ENCODE results near the gene ADAM19.
"Not testable (repeated sequence)": the region's sequence is repeated elsewhere in the genome, so short reads cannot be mapped to it uniquely, and the experiment has no call there.

Gene ADAM19

DNA sequence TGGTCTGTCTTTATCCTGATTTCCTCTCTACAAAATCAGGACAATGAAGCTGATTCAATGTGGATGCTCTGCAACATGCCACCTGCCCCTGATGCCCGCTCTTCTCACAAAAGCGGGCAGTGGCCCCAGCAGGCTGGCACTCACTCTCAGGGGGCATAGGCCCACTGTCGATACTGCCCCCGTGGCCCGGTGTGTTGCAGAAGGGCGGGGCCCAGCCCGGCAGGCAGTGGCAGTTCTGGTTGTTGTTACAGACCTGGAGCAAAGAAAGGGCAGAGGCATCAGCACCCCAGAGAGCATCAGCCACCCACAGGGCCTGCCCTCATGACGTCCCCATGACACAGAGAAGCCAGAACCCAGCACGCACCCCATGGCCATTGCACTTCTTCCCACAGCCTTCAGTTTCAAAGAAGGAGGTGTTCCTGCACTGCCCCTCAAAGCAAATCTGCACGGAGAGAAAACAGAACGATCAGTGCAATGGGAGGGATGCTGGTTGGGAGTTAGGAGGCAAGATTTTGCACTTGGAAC is 84.0 kb downstream of the ADAM19 start:
- Mint-ChIP-seq H3K36me3 (ENCODE audit: low read depth) (peaks cover 8% of the 10 kb centered on the region), H3K9me3 (peaks cover 3% of the 10 kb centered on the region), H3K4me1 (peaks cover 13% of the 10 kb centered on the region), H3K4me3 (no peak overlapping the region), H3K27me3 (no peaks in the 10 kb centered on the region), H3K27ac (no peak overlapping the region)
- ATAC-seq (no peak), DNase-seq (no peak)

DNA sequence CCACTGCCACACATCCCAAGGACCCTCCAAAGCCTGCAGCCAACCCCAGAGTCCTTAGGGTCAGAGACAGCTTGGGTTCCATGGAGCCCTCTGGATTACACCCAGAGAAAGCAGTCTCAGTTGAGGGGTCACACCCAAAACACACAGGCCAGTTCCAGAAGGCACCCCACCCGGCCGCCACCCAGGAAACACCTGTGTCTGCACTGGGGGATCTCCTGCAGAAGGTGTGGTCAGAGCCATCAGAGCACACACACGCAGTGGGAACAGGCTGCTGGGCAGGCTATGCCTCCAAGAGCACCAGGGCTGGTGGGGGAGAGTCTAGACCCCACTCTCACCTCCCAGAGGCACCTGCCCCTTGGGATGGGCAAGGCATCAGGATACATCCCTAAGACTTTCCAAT is 88.2 kb downstream of the ADAM19 start:
- peak overlapping the region; percentile 48 for H3K27ac Mint-ChIP-seq
- no peaks in the 10 kb centered on the region for H3K9me3 Mint-ChIP-seq
- DNase-seq (no peak), ATAC-seq (peak; percentile 25)
- no peak overlapping the region for H3K4me3 Mint-ChIP-seq
- H3K36me3 Mint-ChIP-seq (ENCODE audit: low read depth), result peaks cover 5% of the 10 kb centered on the region
- H3K4me1 Mint-ChIP-seq, result peaks cover 18% of the 10 kb centered on the region
- no peaks in the 10 kb centered on the region for H3K27me3 Mint-ChIP-seq

DNA sequence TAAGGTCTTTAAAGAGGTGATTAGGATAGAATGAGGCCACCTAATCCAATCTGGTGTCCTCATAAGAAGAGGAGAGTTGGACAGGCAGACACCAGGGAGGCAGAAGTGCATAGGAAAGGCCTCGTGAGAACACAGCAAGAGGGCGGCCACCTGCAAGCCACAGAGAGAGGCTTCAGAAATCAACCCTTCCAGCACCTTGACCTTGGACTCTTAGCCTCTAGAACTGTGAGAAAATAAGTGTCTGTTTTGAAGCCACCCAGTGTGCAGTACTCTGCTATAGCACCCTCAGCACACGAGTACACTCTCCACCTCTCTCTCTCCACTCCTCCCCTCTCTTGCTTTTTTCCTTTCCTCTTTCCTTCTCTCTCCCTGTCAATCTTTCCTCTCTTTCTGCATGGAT is 88.7 kb downstream of the ADAM19 start:
- H3K27ac Mint-ChIP-seq, result peak overlapping the region; percentile 7
- no peaks in the 10 kb centered on the region for H3K27me3 Mint-ChIP-seq
- H3K4me1 Mint-ChIP-seq, result peaks cover 18% of the 10 kb centered on the region
- DNase-seq (no peak), ATAC-seq (peak; percentile 42)
- H3K4me3 Mint-ChIP-seq, result no peak overlapping the region
- H3K36me3 Mint-ChIP-seq (ENCODE audit: low read depth), result peaks cover 5% of the 10 kb centered on the region
- H3K9me3 Mint-ChIP-seq, result no peaks in the 10 kb centered on the region

DNA sequence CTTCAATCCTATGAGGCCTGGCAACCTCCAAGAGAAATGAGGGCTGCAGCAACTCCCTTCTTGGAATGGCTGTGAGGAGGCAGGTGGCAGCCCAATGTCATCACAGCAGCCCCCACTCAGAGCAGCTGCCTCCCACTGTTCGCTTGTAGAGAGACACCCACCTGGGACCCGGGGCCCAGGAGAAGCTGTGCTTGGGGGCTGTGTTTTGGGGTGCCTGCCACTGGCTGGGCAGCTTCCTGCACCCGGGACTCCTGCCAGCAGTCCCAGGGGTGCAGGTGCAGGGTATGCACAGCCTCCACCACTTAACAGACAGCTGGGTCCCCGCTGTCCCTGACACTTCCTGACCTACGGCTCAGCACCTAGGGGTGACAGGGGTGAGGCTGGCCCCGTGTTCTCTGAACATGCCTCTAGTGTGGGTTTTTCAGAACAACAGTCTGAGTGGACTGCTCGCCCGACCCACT is 89.3 kb downstream of the ADAM19 start:
- Mint-ChIP-seq H3K27ac (peak overlapping the region; percentile 7), H3K4me1 (peaks cover 18% of the 10 kb centered on the region), H3K27me3 (no peaks in the 10 kb centered on the region), H3K4me3 (no peak overlapping the region), H3K9me3 (no peaks in the 10 kb centered on the region), H3K36me3 (ENCODE audit: low read depth) (peaks cover 5% of the 10 kb centered on the region)
- DNase-seq, result no peak
- ATAC-seq, result no peak

DNA sequence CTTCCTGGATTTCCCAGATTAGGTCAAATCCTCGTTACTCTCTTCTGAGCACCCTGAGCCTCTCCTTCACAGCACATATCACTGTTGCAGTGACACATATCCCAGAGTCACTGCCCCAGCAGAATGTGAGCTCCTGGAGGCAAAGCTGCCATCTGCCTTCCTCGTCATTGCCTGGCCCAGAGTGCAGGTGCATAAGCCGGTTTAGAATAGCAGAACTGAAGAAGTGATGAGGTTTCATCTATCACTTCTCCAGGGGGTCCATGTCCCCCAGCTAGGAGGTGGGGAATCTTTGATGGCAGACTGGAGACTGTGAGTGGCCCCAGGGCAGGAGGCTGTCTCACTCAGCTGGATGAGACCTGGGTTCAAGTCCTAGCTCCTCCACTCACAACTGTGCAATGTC is 89.8 kb downstream of the ADAM19 start:
- ATAC-seq (no peak), DNase-seq (no peak)
- no peak overlapping the region for H3K4me3 Mint-ChIP-seq
- no peaks in the 10 kb centered on the region for H3K9me3 Mint-ChIP-seq
- peaks cover 18% of the 10 kb centered on the region for H3K4me1 Mint-ChIP-seq
- no peaks in the 10 kb centered on the region for H3K27me3 Mint-ChIP-seq
- H3K36me3 Mint-ChIP-seq (ENCODE audit: low read depth), result peaks cover 5% of the 10 kb centered on the region
- peak overlapping the region; percentile 4 for H3K27ac Mint-ChIP-seq

DNA sequence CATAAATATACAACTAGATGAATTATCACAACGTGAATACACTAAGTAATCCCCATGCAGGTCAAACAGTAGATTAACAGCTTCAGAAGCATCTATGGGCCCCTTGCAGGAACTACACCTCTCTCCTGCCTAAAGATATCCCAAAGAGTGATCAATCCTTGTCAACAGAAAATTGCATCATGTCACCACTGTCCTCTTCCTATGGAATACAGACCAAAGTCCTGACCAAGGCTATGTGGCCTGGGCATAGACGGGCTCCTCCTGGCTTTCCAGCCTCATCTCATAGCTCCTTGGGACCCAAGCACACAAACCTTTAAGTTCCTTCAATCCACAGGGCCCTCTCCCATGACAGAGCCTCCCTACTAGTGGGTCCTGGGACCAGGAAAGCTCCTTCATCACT is 90.2 kb downstream of the ADAM19 start:
- no peak overlapping the region for H3K4me3 Mint-ChIP-seq
- peaks cover 5% of the 10 kb centered on the region for H3K36me3 Mint-ChIP-seq (ENCODE audit: low read depth)
- H3K27me3 Mint-ChIP-seq, result no peaks in the 10 kb centered on the region
- DNase-seq (no peak), ATAC-seq (no peak)
- no peaks in the 10 kb centered on the region for H3K9me3 Mint-ChIP-seq
- H3K27ac Mint-ChIP-seq, result peak overlapping the region; percentile 4
- peaks cover 18% of the 10 kb centered on the region for H3K4me1 Mint-ChIP-seq

DNA sequence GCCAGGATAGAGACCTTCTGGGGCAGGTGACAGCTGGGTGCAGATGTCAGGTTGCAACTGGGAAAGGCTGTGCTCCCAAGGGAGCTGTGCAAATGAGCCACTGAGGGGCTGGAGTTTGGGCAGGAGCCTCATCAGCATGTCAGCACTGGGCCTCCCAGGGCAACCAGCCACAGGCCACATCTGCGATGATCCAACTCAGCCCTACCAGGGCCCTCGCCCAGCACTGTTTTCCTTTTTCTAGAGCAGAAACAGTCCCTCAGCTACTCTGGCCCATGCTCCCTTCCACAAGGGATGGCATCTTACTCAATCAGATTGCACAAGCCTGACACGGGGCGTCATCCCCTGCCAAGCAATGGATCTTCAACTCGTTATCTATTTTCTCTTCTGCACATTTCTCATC is 90.8 kb downstream of the ADAM19 start:
- Mint-ChIP-seq H3K4me1 (peaks cover 20% of the 10 kb centered on the region), H3K36me3 (ENCODE audit: low read depth) (peaks cover 5% of the 10 kb centered on the region), H3K27me3 (no peaks in the 10 kb centered on the region), H3K27ac (no peak overlapping the region), H3K9me3 (no peaks in the 10 kb centered on the region), H3K4me3 (no peak overlapping the region)
- DNase-seq (no peak), ATAC-seq (no peak)

DNA sequence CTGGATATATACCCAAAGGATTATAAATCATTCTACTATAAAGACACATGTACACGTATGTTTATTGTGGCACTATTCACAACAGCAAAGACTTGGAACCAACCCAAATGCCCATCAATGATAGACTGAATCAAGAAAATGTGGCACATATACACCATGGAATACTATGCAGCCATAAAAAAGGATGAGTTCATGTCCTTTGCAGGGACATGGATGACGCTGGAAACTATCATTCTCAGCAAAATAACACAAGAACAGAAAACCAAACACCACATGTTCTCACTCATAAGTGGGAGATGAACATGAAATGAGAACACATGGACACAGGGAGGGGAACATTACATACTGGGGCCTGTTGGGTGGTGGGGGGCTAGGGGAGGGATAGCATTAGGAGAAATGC is 92.9 kb downstream of the ADAM19 start:
- not testable (repeated sequence) for DNase-seq; H3K9me3 Mint-ChIP-seq; H3K36me3 Mint-ChIP-seq (ENCODE audit: low read depth); H3K27ac Mint-ChIP-seq; H3K27me3 Mint-ChIP-seq; ATAC-seq; H3K4me3 Mint-ChIP-seq
- peaks cover 22% of the 10 kb centered on the region for H3K4me1 Mint-ChIP-seq

DNA sequence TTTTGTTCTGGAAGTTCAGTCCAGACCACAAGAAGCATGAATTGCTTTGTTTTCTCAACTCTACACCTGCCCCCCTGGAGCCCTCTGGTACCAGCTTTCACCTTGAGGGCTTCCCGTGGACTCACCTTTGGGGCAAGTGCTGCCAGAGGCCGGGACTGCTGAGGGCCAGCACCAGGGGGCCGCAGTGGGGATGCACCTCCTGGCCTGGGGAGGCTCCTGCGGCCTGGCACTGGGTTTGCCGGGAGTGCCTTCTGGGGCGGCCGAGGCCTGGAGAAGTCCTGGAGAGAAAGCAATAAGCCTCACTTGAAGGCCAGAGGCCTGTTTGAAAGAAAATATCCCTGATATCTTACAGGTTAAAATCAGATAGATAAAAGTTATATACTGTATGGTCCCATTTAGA is 93.9 kb downstream of the ADAM19 start:
- Mint-ChIP-seq H3K9me3 (no peaks in the 10 kb centered on the region), H3K27me3 (no peaks in the 10 kb centered on the region), H3K36me3 (ENCODE audit: low read depth) (peaks cover 2% of the 10 kb centered on the region), H3K4me1 (peaks cover 18% of the 10 kb centered on the region), H3K27ac (no peak overlapping the region), H3K4me3 (no peak overlapping the region)
- no peak for DNase-seq
- ATAC-seq, result no peak

DNA sequence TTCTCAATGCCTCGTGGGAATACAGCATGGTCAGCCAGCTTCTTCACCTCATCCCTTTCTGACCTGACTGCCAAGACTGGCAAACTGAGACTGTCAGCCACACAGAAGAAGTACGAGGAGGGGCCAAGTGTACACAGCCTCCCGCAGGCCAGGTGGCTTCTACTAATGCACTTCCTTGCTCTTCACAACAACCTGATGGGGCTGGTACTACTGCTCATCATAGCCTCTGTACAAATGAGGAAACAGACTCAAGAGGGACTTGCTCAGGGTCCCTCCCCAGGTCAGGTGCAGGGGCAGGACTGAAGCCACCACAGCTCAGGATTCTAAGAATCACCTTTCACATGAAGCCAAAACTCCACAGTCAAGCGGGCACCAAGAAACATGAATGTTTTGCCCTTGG is 94.3 kb downstream of the ADAM19 start:
- DNase-seq (no peak), ATAC-seq (no peak)
- Mint-ChIP-seq H3K27me3 (no peaks in the 10 kb centered on the region), H3K4me1 (peaks cover 16% of the 10 kb centered on the region), H3K4me3 (no peak overlapping the region), H3K9me3 (no peaks in the 10 kb centered on the region), H3K27ac (peak overlapping the region; percentile 46), H3K36me3 (ENCODE audit: low read depth) (peaks cover 2% of the 10 kb centered on the region)

DNA sequence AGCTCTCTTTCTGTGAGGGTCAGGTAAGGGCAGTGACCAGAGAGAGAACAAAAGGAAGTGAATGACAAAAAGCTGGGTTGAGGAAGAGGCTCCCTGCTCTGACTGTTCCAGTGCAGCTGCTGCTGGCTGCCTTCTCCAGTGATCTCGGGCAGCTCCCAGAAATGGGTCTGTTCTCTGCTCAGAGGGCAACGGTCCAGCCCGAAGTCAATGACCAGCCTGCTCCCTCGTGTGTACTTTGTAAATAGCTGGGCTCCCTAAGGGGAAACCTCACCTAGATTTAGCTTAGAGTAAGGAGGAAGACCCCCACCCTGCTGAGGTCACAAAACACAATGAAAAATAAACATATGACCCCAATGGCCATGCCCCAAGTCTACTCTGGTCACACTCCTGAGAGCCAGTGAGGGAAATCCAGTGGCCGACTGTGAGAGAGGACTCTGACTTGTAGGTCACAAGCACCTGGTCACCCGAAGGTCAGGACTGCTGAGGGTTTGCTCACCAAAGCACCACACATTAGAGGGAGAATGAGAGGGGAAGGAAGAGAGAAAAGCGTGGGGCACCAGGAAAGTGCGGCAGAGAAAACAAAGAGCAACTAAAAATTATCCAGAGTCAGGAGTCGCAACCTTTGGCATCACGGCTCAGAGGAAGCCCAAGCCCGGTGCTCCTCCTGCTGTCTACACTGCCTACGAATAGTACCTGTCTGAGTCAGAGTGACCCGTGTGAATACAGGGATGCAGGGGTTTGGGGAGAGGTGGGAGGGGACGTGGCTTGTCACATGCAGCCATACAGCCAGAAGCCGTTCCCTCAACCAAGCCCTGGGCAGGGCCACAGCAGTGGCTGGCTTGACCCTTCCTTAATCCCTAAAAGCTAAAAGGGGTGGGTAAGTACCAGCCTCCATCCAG is 95.7 kb downstream of the ADAM19 start:
- Mint-ChIP-seq H3K27me3 (no peaks in the 10 kb centered on the region), H3K4me1 (peaks cover 9% of the 10 kb centered on the region), H3K9me3 (no peaks in the 10 kb centered on the region), H3K36me3 (ENCODE audit: low read depth) (no peaks in the 10 kb centered on the region), H3K27ac (no peak overlapping the region), H3K4me3 (no peak overlapping the region)
- no peak for DNase-seq
- ATAC-seq, result no peak

DNA sequence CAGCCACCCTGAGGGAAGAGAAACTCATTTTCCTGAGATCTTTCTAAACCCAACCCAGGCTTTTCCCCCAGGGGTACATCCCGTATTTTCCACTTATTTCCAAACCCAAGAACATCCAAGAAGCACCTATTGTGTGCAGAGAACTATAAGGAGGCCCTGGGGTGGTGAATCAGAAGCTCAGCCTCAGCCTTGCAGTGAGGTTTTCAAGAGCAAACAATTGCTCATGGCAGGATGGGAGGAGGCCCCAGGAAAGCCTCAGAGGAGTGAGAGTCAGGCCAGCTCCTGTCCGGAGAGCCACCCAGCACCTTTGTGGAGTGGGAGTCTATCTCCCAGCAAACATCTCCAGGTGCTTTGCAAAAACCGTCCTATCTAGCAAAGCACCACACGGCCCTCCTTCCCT is 96.4 kb downstream of the ADAM19 start:
- DNase-seq, result no peak
- Mint-ChIP-seq H3K27me3 (no peaks in the 10 kb centered on the region), H3K4me1 (peaks cover 8% of the 10 kb centered on the region), H3K36me3 (ENCODE audit: low read depth) (no peaks in the 10 kb centered on the region), H3K9me3 (no peaks in the 10 kb centered on the region), H3K4me3 (no peak overlapping the region), H3K27ac (no peak overlapping the region)
- no peak for ATAC-seq

DNA sequence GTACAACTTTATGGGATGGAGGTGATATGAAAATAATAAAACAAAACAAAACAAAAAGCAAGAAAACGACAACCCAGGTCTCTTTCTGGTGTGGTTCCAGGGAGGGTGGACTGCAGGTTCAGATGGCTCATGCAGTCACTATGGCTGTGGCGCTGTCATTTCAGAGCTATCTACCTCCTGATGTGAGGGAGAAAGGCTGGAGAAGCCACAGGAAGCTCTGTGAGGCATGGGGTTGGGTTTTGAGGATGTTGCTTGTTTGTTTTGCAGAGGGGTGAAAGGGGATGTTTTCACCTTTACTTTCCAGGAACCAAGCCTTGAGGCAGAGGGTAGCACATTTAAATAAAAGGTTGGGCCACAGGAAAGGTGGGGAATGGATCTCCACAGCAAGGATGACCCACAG is 96.8 kb downstream of the ADAM19 start:
- no peak overlapping the region for H3K27ac Mint-ChIP-seq
- DNase-seq (no peak), ATAC-seq (no peak)
- no peak overlapping the region for H3K4me3 Mint-ChIP-seq
- H3K36me3 Mint-ChIP-seq (ENCODE audit: low read depth), result no peaks in the 10 kb centered on the region
- H3K9me3 Mint-ChIP-seq, result no peaks in the 10 kb centered on the region
- peaks cover 8% of the 10 kb centered on the region for H3K4me1 Mint-ChIP-seq
- no peaks in the 10 kb centered on the region for H3K27me3 Mint-ChIP-seq

DNA sequence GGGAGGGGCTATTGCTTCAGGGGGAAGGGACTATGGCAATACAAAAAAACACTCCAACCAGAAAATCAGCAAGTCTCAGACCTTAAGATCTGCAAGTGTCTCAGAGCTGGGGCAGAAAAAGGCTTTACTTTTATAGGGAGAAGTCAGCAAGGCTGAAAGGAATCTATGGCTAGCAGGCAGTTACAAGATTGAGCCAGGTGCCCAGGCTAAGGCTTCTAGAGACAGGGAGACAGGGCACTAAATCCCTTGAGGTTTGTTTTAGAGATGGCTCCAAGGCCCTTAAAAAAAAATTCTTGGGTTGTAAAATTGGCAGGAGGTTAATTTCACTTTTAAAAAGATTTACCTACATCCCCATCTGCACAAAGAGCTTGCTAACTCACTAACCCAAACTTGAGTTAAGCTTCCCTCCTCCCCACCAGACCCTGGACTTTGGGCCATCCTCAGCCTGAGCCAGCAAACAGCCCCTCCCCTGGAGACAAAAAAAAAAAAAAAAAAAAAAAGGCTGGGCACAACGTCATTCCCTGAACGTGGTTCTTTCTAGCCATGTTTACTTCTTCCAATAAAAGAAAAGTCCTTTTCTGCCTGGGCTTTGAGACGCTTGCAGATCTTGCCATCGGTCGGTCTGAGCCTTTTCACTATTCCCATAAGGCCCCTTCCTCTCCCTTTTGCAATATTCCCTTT is 97.6 kb downstream of the ADAM19 start:
- Mint-ChIP-seq H3K4me1 (peaks cover 8% of the 10 kb centered on the region), H3K4me3 (no peak overlapping the region), H3K9me3 (no peaks in the 10 kb centered on the region), H3K27ac (no peak overlapping the region), H3K36me3 (ENCODE audit: low read depth) (no peaks in the 10 kb centered on the region), H3K27me3 (no peaks in the 10 kb centered on the region)
- ATAC-seq, result no peak
- DNase-seq, result no peak
